Liver (tissue), 9 donors: ENCODE results near the gene SMIM7. TPM values are rescaled to one million over a fixed set of nuclear protein-coding genes. Genes with fewer than 3 reads are reported as not detected.

ENCODE experiments used
- DNase-seq: peaks from one replicate; pipeline ENCODE4 v3.0.0-alpha.2; 2017; ENCODE audit warnings: low spot score
- H3K27ac ChIP-seq, 2 donors: one replicate each; pipeline ENCODE4 v1.7.0; 2013; ENCODE audit warnings: inconsistent platforms in 2 of 2, low read length in 2 of 2, control low read depth in 1 of 2, low read depth in 1 of 2, mild to moderate bottlenecking in 1 of 2
- H3K27me3 ChIP-seq, 4 donors: one replicate each; pipeline versions ENCODE4 v1.6.1 to v1.7.0; 2013; ENCODE audit warnings: low read length in 3 of 4, inconsistent platforms in 1 of 4, mild to moderate bottlenecking in 1 of 4, moderate library complexity in 1 of 4; ENCODE audit not compliant: control insufficient read depth in 4 of 4, insufficient read depth in 4 of 4
- H3K36me3 ChIP-seq, 4 donors: one replicate each; pipeline versions ENCODE4 v1.6.1 to v1.7.0; 2013; ENCODE audit warnings: low read length in 3 of 4, mild to moderate bottlenecking in 3 of 4, low read depth in 1 of 4, moderate library complexity in 1 of 4; ENCODE audit not compliant: control insufficient read depth in 4 of 4, insufficient read depth in 3 of 4
- H3K4me1 ChIP-seq, 4 donors: one replicate each; pipeline versions ENCODE4 v1.6.1 to v1.7.0; 2013; ENCODE audit warnings: low read length in 3 of 4, mild to moderate bottlenecking in 3 of 4, moderate library complexity in 1 of 4; ENCODE audit not compliant: control insufficient read depth in 4 of 4, insufficient read depth in 4 of 4
- H3K4me3 ChIP-seq, 3 donors: one replicate each; pipeline versions ENCODE4 v1.6.1 to v1.7.0; 2013; ENCODE audit warnings: low read length in 3 of 3, control low read depth in 1 of 3, low read depth in 1 of 3, mild to moderate bottlenecking in 1 of 3
- H3K9ac ChIP-seq, 2 donors: one replicate each; pipeline ENCODE4 v1.7.0; 2013; ENCODE audit warnings: low read length in 2 of 2, mild to moderate bottlenecking in 2 of 2, moderate library complexity in 2 of 2, control low read depth in 1 of 2, low read depth in 1 of 2
- H3K9me3 ChIP-seq, 4 donors: one replicate each; pipeline versions ENCODE4 v1.6.1 to v1.7.0; 2013; ENCODE audit warnings: low read length in 3 of 4; ENCODE audit not compliant: control insufficient read depth in 4 of 4
- FOXA1 ChIP-seq: IDR thresholded peaks from 2 replicates; pipeline ENCODE4 v1.6.1; 2016; ENCODE audit warnings: antibody characterized with exemption
- GABPA ChIP-seq, 2 donors: IDR thresholded peaks in 1 of 2; conservative IDR thresholded peaks in 1 of 2; 2 replicates each; pipeline ENCODE4 v1.6.1; 2016; ENCODE audit warnings: antibody characterized with exemption in 2 of 2, mild to moderate bottlenecking in 1 of 2, moderate library complexity in 1 of 2
- HNF4A ChIP-seq, 2 donors: conservative IDR thresholded peaks; 2 replicates each; pipeline ENCODE4 v1.6.1; 2016; ENCODE audit warnings: antibody characterized with exemption in 2 of 2, mild to moderate bottlenecking in 2 of 2
- HNF4G ChIP-seq: IDR thresholded peaks from 2 replicates; pipeline ENCODE4 v1.6.1; 2016; ENCODE audit warnings: antibody characterized with exemption
- RAD21 ChIP-seq, 2 donors: IDR thresholded peaks; 2 replicates each; pipeline ENCODE4 v1.6.1; 2016; ENCODE audit warnings: antibody characterized with exemption in 2 of 2, mild to moderate bottlenecking in 2 of 2
- RXRA ChIP-seq, 2 donors: IDR thresholded peaks; 2 replicates each; pipeline ENCODE4 v1.6.1; 2017 to 2018; ENCODE audit warnings: antibody characterized with exemption in 2 of 2, mild to moderate bottlenecking in 1 of 2
- TAF1 ChIP-seq: conservative IDR thresholded peaks from 2 replicates; pipeline ENCODE4 v1.6.1; 2016; ENCODE audit warnings: antibody characterized with exemption, mild to moderate bottlenecking
- WGBS: extraction: QIAGEN DNeasy Blood & Tissue Kit; methylation state at CpG from one replicate; pipeline ENCODE4 v1.1.7; 2013; 5-methylcytosine and 5-hydroxymethylcytosine counted together
- polyA plus RNA-seq, 2 donors: library from polyadenylated mRNA; stranded (reverse) in 1 of 2; unstranded in 1 of 2; fragments of 200-250 nt in 1 of 2; fragments of >200 nt in 1 of 2; fragmentation: Nextera tagmentation in 1 of 2; extraction: Ambion mirVana in 1 of 2; gene quantifications; one replicate each; pipeline versions ENCODE4 v1.2.1 to v1.2.3, GENCODE V29; 2013 to 2015
- total RNA-seq, 2 donors: library from RNA; depleted of rRNA; stranded (reverse); fragments of >200 nt; gene quantifications; one replicate each; pipeline ENCODE4 v1.2.3, GENCODE V29; 2014
- TF ChIP-seq, protein P1 (sequence below): IDR thresholded peaks from 2 replicates; pipeline ENCODE4 v1.6.1; 2016; ENCODE audit warnings: antibody characterized with exemption
- TF ChIP-seq, protein P2 (sequence below): fragments of 150-350 bp; IDR thresholded peaks from 2 replicates; pipeline ENCODE4 v1.5.1; 2017; ENCODE audit warnings: improper control_type of control experiment, low read depth, low read length; ENCODE audit not compliant: missing input control
- TF ChIP-seq, protein P3 (sequence below): IDR thresholded peaks from 2 replicates; pipeline ENCODE4 v1.6.1; 2016; ENCODE audit warnings: antibody characterized with exemption, mild to moderate bottlenecking
- TF ChIP-seq, protein P4 (sequence below): IDR thresholded peaks from 2 replicates; pipeline ENCODE4 v1.6.1; 2016; ENCODE audit warnings: antibody characterized with exemption
- donor health status: healthy.
- donor health status: healthy.
- donor health status: healthy.
- donor health status: healthy.
- donor health status: healthy.

The SMIM7 gene
- total and polyA plus RNA-seq, 4 donors = 35.2 to 81.8 (median 46.9) TPM

DNA sequence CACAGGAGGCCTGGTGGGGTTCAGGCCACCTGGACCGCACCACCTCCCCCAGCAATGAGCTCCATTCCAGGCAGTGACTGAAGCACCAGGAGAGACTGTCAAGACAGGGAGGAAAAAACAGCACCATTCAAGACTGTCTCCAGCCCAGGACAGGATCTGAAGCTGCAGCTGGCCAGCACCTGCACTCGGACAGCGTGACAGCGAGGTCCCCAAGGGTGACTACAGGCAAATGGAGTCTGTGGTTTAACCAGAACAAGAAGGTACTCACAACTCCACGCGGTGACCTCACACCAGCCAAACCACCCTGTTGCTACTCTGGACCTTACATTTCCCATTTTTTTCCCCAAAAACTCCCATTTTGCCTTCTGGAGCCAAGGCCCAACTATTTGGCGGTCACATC lies 41.7 kb downstream of the SMIM7 start:
- peaks cover 2 to 23% (median 11%) of the 10 kb centered on the region in 4 donors for H3K4me1 ChIP-seq
- WGBS = 94% methylated on average over 7 of the region's 7 CpGs

DNA sequence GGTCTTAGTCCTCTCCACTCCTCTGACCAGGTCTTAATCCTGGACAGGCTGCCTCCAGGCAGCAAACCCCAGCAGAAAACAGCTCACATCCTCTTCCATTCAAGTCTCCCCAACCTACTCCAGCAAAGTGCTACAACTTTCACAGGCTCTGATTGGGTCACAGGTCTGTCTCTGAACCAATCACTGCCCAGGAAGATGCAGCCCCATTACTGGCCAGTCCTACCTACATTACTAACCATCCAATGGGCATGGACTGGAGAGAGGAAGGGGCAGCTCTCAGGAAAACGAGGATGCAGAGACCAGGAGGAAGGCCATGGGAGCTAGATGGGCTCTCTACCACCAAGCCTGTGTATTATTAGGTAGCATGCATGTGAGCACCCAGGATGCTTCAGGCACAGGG lies 44.1 kb downstream of the SMIM7 start:
- WGBS = 83% methylated on average over 1 of the region's 1 CpG
- Histone ChIP-seq H3K27me3 (no peaks in the 10 kb centered on the region), H3K9me3 (no peaks in the 10 kb centered on the region), H3K36me3 (no peaks in the 10 kb centered on the region), H3K9ac (no peak overlapping the region), H3K4me1 (peaks cover 2 to 30% (median 16%) of the 10 kb centered on the region in 4 donors), H3K27ac (no peak overlapping the region), H3K4me3 (no peak overlapping the region)
- DNase-seq = no peak
- TF ChIP-seq RXRA (IDR thresholded peaks at IDR 0.05) (no peak), HNF4A (conservative IDR thresholded peaks at IDR 0.05) (no peak), FOXA1 (no peak), HNF4G (no peak), RAD21 (IDR thresholded peaks at IDR 0.05) (no peak)
- TF ChIP-seq, protein P1, sequence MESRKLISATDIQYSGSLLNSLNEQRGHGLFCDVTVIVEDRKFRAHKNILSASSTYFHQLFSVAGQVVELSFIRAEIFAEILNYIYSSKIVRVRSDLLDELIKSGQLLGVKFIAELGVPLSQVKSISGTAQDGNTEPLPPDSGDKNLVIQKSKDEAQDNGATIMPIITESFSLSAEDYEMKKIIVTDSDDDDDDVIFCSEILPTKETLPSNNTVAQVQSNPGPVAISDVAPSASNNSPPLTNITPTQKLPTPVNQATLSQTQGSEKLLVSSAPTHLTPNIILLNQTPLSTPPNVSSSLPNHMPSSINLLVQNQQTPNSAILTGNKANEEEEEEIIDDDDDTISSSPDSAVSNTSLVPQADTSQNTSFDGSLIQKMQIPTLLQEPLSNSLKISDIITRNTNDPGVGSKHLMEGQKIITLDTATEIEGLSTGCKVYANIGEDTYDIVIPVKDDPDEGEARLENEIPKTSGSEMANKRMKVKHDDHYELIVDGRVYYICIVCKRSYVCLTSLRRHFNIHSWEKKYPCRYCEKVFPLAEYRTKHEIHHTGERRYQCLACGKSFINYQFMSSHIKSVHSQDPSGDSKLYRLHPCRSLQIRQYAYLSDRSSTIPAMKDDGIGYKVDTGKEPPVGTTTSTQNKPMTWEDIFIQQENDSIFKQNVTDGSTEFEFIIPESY = no peak
- TF ChIP-seq, protein P2, sequence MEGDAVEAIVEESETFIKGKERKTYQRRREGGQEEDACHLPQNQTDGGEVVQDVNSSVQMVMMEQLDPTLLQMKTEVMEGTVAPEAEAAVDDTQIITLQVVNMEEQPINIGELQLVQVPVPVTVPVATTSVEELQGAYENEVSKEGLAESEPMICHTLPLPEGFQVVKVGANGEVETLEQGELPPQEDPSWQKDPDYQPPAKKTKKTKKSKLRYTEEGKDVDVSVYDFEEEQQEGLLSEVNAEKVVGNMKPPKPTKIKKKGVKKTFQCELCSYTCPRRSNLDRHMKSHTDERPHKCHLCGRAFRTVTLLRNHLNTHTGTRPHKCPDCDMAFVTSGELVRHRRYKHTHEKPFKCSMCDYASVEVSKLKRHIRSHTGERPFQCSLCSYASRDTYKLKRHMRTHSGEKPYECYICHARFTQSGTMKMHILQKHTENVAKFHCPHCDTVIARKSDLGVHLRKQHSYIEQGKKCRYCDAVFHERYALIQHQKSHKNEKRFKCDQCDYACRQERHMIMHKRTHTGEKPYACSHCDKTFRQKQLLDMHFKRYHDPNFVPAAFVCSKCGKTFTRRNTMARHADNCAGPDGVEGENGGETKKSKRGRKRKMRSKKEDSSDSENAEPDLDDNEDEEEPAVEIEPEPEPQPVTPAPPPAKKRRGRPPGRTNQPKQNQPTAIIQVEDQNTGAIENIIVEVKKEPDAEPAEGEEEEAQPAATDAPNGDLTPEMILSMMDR = no peak

More for the DNA sequence above, 41.7 kb downstream of the SMIM7 start:
- peaks cover 0 to 2% (median 0%) of the 10 kb centered on the region in 4 donors for H3K36me3 ChIP-seq
- no peak overlapping the region for H3K4me3 ChIP-seq
- no peaks in the 10 kb centered on the region for H3K27me3 ChIP-seq
- H3K9ac ChIP-seq = no peak overlapping the region
- H3K9me3 ChIP-seq = no peaks in the 10 kb centered on the region
- H3K27ac ChIP-seq = no peak overlapping the region
- DNase-seq = no peak
- TF ChIP-seq HNF4G (no peak), TAF1 (no peak), FOXA1 (no peak), GABPA (IDR thresholded peaks at IDR 0.05 in 1 of 2, conservative IDR thresholded peaks at IDR 0.05 in 1 of 2) (no peak)
- TF ChIP-seq, protein P3, sequence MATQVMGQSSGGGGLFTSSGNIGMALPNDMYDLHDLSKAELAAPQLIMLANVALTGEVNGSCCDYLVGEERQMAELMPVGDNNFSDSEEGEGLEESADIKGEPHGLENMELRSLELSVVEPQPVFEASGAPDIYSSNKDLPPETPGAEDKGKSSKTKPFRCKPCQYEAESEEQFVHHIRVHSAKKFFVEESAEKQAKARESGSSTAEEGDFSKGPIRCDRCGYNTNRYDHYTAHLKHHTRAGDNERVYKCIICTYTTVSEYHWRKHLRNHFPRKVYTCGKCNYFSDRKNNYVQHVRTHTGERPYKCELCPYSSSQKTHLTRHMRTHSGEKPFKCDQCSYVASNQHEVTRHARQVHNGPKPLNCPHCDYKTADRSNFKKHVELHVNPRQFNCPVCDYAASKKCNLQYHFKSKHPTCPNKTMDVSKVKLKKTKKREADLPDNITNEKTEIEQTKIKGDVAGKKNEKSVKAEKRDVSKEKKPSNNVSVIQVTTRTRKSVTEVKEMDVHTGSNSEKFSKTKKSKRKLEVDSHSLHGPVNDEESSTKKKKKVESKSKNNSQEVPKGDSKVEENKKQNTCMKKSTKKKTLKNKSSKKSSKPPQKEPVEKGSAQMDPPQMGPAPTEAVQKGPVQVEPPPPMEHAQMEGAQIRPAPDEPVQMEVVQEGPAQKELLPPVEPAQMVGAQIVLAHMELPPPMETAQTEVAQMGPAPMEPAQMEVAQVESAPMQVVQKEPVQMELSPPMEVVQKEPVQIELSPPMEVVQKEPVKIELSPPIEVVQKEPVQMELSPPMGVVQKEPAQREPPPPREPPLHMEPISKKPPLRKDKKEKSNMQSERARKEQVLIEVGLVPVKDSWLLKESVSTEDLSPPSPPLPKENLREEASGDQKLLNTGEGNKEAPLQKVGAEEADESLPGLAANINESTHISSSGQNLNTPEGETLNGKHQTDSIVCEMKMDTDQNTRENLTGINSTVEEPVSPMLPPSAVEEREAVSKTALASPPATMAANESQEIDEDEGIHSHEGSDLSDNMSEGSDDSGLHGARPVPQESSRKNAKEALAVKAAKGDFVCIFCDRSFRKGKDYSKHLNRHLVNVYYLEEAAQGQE = no peak
- TF ChIP-seq, protein P1 = no peak
- TF ChIP-seq, protein P4, sequence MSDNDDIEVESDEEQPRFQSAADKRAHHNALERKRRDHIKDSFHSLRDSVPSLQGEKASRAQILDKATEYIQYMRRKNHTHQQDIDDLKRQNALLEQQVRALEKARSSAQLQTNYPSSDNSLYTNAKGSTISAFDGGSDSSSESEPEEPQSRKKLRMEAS = no peak
- TF ChIP-seq, protein P2 = no peak
